SK-N-MC (cell line): ENCODE data around the gene DOCK1.

Experiments
- DNase-seq: peaks from one replicate; pipeline ENCODE4 v3.0.0-alpha.2; 2011; ENCODE audit warnings: low read depth, low spot score
- H3K27ac ChIP-seq: fragments of 200-600 bp; sonication (generic); 2 replicates; pipeline ENCODE4 v1.5.1; 2016; ENCODE audit warnings: mixed run types
- H3K36me3 ChIP-seq: fragments of 200-600 bp; sonication (generic); 2 replicates; pipeline ENCODE4 v1.6.1; 2017; ENCODE audit warnings: antibody characterized with exemption, low read length, mixed read lengths; ENCODE audit not compliant: insufficient read depth
- H3K4me3 ChIP-seq: fragments of 200-600 bp; sonication (generic); 2 replicates; pipeline ENCODE4 v1.5.1; 2016
- H3K9ac ChIP-seq: fragments of 200-600 bp; sonication (generic); 2 replicates; pipeline ENCODE4 v1.8.0; 2017; ENCODE audit warnings: mixed run types, mixed read lengths; ENCODE audit not compliant: insufficient read length
- H3K9me3 ChIP-seq: fragments of 200-600 bp; sonication (generic); 2 replicates; pipeline ENCODE4 v1.6.1; 2017; ENCODE audit warnings: low read depth, mild to moderate bottlenecking, antibody characterized with exemption, low read length, moderate library complexity, mixed read lengths
- EZH2 ChIP-seq: fragments of 200-600 bp; sonication (generic); IDR thresholded peaks from one replicate; pipeline ENCODE4 v1.6.1; 2017; ENCODE audit warnings: antibody characterized with exemption
- FOXP2 ChIP-seq: optimal IDR thresholded peaks from 2 replicates; pipeline ENCODE3; 2011; ENCODE audit warnings: mild to moderate bottlenecking, moderate library complexity; ENCODE audit not compliant: insufficient read depth; ENCODE audit errors: extremely low read length, control extremely low read depth
- POLR2AphosphoS5 ChIP-seq: IDR thresholded peaks from 2 replicates; pipeline ENCODE4 v1.6.1; 2012; ENCODE audit warnings: mild to moderate bottlenecking, low read depth, low read length, borderline replicate concordance

Gene DOCK1

GRCh38 chr10:126948355-126949160 is 43.3 kb downstream of the DOCK1 start:
- TF ChIP-seq FOXP2 (no peak), POLR2AphosphoS5 (no peak), EZH2 (no peak)
- H3K36me3 ChIP-seq: no peaks in the 10 kb centered on the region
- no peaks in the 10 kb centered on the region for H3K9me3 ChIP-seq
- DNase-seq: no peak
- H3K4me3 ChIP-seq: no peak overlapping the region
- H3K27ac ChIP-seq: no peak overlapping the region
- no peak overlapping the region for H3K9ac ChIP-seq

DNA sequence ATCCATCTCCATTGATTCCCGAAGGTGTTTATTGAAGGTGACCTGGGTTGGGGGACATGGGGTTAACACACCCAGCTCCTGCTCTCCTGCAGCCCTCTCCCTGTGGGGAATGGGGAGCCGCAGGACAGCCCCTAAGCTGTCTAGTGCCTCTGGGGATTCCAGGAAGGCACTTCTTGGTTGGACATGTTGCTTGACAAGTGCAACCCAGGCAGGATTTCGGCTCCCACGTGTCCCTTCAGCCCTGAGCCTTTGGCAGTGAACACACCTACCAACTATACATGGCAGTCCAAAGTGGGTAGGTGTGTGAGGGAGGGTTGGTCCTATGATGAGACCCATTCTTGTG is 43.9 kb downstream of the DOCK1 start:
- Histone ChIP-seq H3K27ac (no peak overlapping the region), H3K9ac (no peak overlapping the region), H3K36me3 (no peaks in the 10 kb centered on the region), H3K9me3 (no peaks in the 10 kb centered on the region), H3K4me3 (no peak overlapping the region)
- no peak for TF ChIP-seq EZH2
- DNase-seq: no peak

- TF ChIP-seq POLR2AphosphoS5: no peak
- Histone ChIP-seq H3K9me3 (no peaks in the 10 kb centered on the region), H3K36me3 (no peaks in the 10 kb centered on the region), H3K4me3 (no peak overlapping the region), H3K27ac (no peak overlapping the region), H3K9ac (no peak overlapping the region)
- DNase-seq: no peak
Measured at GRCh38 chr10:126950401-126951105, 45.3 kb downstream of the DOCK1 start.

DNA sequence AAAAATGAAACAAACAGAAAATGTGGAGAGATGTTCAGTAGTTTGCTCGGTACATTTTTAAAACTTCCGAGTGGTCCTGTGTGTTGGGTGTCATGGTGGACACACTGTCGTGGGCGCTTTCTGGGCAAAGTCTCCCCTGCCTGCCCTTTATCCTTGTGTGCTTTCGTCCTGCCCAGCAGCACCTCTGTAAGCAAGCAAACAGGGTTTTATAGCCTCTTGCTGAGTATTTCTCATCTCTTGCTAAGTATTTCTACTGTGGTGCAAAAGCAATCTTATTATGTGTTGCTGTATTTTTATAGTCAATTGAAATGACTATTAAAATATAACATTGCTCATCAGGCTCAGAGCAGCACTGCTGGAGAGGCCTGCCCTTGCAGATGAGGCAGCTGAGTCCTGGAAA is 48.7 kb downstream of the DOCK1 start:
- Histone ChIP-seq H3K9me3 (no peaks in the 10 kb centered on the region), H3K4me3 (no peak overlapping the region), H3K36me3 (no peaks in the 10 kb centered on the region), H3K27ac (no peak overlapping the region), H3K9ac (no peak overlapping the region)
- no peak for DNase-seq
- no peak for TF ChIP-seq EZH2
- TF ChIP-seq POLR2AphosphoS5: no peak

DNA sequence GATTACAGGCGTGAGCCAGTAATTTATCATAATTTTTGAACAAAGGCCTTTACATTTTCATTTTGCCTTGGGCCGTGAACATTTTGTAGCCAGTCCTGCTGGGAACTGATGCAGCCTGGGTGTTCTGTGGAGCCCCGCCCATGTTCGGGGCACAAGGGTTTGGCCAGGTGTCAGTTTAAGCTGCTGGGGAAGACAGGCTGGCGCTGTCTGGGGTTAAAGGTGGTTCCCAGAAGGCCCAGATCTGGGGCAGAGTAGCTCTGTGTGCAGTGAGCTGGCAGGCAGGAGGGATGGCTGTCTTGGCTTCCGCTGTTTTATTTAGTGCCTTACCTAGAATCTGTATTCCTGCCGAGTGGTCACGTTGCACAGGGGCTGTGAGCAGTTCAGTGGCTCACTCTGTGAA is 50.2 kb downstream of the DOCK1 start:
- no peak for TF ChIP-seq POLR2AphosphoS5
- TF ChIP-seq EZH2: no peak
- TF ChIP-seq FOXP2: no peak
- H3K4me3 ChIP-seq: no peak overlapping the region
- no peaks in the 10 kb centered on the region for H3K36me3 ChIP-seq
- no peak overlapping the region for H3K27ac ChIP-seq
- H3K9me3 ChIP-seq: no peaks in the 10 kb centered on the region
- H3K9ac ChIP-seq: no peak overlapping the region
- no peak for DNase-seq

- no peak overlapping the region for H3K4me3 ChIP-seq
- H3K9me3 ChIP-seq: no peaks in the 10 kb centered on the region
- H3K9ac ChIP-seq: no peak overlapping the region
- TF ChIP-seq EZH2 (no peak), FOXP2 (no peak), POLR2AphosphoS5 (no peak)
- H3K27ac ChIP-seq: no peak overlapping the region
- no peaks in the 10 kb centered on the region for H3K36me3 ChIP-seq
- DNase-seq: no peak
Measured at GRCh38 chr10:126955934-126956711, 50.9 kb downstream of the DOCK1 start.

- Histone ChIP-seq H3K9ac (no peak overlapping the region), H3K36me3 (no peaks in the 10 kb centered on the region), H3K4me3 (no peak overlapping the region), H3K27ac (no peak overlapping the region), H3K9me3 (no peaks in the 10 kb centered on the region)
- TF ChIP-seq POLR2AphosphoS5 (no peak), FOXP2 (no peak), EZH2 (no peak)
- DNase-seq: no peak
Measured at GRCh38 chr10:126956712-126957108, 51.5 kb downstream of the DOCK1 start.

GRCh38 chr10:126957111-126957510 is 51.9 kb downstream of the DOCK1 start:
- Histone ChIP-seq H3K4me3 (no peak overlapping the region), H3K9ac (no peak overlapping the region), H3K9me3 (no peaks in the 10 kb centered on the region), H3K27ac (no peak overlapping the region), H3K36me3 (no peaks in the 10 kb centered on the region)
- DNase-seq: no peak
- TF ChIP-seq POLR2AphosphoS5 (no peak), EZH2 (no peak), FOXP2 (no peak)

- Histone ChIP-seq H3K9ac (no peak overlapping the region), H3K9me3 (no peaks in the 10 kb centered on the region), H3K4me3 (no peak overlapping the region), H3K27ac (no peak overlapping the region), H3K36me3 (no peaks in the 10 kb centered on the region)
- TF ChIP-seq FOXP2 (no peak), EZH2 (no peak), POLR2AphosphoS5 (no peak)
- no peak for DNase-seq
Measured at GRCh38 chr10:126959431-126959830, 54.2 kb downstream of the DOCK1 start.
